Peyer's patch (tissue), 4 donors: Measurements from ENCODE around the gene NKX2-1.

ENCODE experiments used
- CTCF ChIP-seq, 6 experiments: fragments of 450-650 bp in 4 of 6; fragments of 200-600 bp in 2 of 6; sonication (generic) in 1 of 6; IDR thresholded peaks; one replicate each; pipeline ENCODE4 v1.5.1; 2017 to 2019; ENCODE audit warnings: antibody characterized with exemption in 6 of 6, mild to moderate bottlenecking in 3 of 6, moderate library complexity in 1 of 6
- POLR2A ChIP-seq, 2 donors: fragments of 450-650 bp; IDR thresholded peaks; one replicate each; pipeline ENCODE4 v1.5.1; 2017; ENCODE audit warnings: antibody characterized with exemption in 2 of 2, mild to moderate bottlenecking in 2 of 2, moderate library complexity in 2 of 2

- TF ChIP-seq CTCF (IDR thresholded peaks at IDR 0.05) (no peak), POLR2A (IDR thresholded peaks at IDR 0.05) (no peak)
These were observed 7.4 kb downstream of the NKX2-1 start for GRCh38 chr14:36512585-36513003.
